ENCODE measurements around the gene DTNB.

The DTNB gene

DNA sequence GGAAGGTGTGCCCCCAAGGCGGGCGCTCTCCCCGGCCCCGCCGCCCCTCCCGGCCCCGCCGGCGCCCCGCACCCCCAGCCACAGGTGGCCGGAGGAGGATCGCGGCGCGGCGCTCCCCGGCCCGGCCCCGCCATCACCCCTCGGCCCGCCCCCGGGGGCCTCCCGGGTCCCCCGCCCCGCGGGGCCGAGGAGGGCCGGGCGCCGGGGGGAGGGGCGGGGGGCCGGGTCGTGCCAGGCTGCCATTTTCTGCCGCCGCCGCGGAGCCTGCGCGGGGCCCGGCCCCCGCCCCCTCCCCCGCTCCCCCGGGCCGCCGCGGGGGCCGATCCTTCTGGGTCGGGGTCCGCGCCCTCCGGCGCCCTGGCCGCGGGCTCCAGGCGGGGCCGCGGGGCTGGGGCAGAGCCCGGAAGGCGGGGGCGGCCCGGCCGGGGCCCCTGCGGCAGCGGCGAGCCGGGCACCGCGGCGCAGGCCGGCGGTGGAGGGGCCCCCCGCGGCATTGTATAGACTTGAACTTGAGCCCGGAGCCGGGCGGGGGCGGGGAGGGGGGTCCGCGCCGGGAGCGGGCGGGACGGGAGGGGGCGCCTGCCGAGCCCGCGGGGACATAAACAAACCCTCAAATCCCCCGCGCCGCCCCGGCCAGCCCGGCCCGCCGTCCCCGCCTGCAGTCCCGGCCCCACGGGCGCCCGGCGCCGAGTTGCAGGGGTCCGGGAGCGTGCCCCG lies 332.2 kb downstream of the DTNB start:
- H3K4me3 ChIP-seq (ENCODE audit: low read depth, low read length): peak overlapping the region; percentile 55
- TF ChIP-seq, protein P1, sequence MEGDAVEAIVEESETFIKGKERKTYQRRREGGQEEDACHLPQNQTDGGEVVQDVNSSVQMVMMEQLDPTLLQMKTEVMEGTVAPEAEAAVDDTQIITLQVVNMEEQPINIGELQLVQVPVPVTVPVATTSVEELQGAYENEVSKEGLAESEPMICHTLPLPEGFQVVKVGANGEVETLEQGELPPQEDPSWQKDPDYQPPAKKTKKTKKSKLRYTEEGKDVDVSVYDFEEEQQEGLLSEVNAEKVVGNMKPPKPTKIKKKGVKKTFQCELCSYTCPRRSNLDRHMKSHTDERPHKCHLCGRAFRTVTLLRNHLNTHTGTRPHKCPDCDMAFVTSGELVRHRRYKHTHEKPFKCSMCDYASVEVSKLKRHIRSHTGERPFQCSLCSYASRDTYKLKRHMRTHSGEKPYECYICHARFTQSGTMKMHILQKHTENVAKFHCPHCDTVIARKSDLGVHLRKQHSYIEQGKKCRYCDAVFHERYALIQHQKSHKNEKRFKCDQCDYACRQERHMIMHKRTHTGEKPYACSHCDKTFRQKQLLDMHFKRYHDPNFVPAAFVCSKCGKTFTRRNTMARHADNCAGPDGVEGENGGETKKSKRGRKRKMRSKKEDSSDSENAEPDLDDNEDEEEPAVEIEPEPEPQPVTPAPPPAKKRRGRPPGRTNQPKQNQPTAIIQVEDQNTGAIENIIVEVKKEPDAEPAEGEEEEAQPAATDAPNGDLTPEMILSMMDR (IDR thresholded peaks at IDR 0.05; ENCODE audit: borderline replicate concordance, insufficient read depth, low read depth, low read length): no peak

DNA sequence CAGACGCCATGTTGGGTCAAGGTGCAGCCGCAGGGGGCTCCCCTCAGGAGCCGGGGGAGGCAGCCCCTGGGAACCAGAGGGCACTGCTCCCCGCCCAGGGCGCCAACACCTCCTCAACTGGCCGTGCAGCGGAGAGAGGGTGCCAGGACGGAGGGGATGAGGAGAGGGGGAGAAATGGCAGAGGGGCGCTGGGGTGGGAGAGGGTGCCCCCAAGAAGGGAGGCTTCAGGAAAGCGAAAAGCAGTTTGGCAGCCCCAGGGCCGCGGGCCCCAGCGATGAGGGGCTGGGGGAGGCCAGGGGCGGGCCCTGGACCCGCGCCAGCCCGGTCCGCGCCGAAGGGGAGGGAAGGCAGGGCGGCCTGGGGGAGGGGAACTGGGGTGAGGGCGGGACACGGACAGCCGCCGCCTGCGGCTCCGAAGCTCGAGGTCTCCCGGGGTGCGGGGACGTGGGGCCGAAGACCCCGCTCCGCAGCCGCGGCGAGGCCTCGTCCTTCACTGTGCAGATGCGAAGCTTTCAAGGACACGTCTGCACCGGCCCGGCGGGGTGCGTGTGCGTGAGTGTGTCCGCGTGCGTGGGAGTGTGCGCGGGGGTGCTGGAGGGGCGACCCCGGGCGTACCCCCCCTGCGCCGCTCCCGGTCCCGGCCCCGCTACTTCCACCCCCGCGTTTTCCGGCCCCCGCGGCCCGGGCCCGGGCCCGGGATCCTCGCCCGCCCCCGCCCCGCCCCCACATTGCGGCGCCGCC lies 333.0 kb downstream of the DTNB start:
- TF ChIP-seq, protein P1 (IDR thresholded peaks at IDR 0.05; ENCODE audit: borderline replicate concordance, insufficient read depth, low read depth, low read length): no peak
- peak overlapping the region; percentile 55 for H3K4me3 ChIP-seq (ENCODE audit: low read depth, low read length)

DNA sequence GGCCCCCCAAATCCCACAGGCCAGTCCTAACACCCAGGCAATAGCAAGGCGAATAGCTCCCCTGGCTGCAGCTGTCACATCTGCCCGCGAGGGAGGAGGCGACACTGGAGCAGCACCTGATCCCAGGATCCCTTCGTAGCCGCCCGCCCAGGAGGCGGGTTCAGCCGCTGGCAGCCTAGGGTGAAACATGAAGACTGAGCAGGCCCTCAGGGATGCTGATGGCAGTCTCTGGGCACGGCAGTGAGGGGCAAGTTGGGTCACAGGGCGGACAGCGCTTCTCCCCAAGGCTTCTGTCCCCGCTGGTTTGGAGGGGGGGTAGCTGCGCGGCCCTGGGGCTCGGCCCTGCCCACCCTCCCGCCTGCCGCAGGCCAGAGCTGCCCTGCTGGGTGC lies 333.6 kb downstream of the DTNB start:
- TF ChIP-seq, protein P1 (IDR thresholded peaks at IDR 0.05; ENCODE audit: borderline replicate concordance, insufficient read depth, low read depth, low read length): no peak
- H3K4me3 ChIP-seq (ENCODE audit: low read depth, low read length): no peak overlapping the region

DNA sequence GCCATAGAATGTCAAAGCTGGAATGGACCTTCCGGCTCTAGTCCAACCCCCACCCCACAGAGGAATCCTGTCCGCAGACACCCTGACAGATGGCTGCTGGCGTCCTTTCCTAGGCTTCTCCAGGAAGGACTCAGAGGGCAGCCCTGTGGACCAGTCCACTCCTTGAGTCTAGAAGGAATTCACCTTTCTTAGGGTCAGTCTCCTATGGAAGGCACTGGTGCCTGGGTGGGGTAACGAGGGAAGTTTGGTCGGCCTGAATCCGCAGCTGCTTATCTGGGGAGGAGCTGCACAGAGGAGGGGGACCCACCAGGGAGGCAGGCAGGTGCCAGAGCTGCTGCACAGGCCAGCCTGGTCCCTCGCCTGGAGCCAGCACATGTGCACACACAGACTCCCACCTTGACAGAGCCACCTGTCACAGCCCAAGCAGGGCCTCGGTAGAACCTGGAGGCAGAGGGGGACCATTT lies 334.1 kb downstream of the DTNB start:
- TF ChIP-seq, protein P1 (IDR thresholded peaks at IDR 0.05; ENCODE audit: borderline replicate concordance, insufficient read depth, low read depth, low read length): no peak
- no peak overlapping the region for H3K4me3 ChIP-seq (ENCODE audit: low read depth, low read length)

DNA sequence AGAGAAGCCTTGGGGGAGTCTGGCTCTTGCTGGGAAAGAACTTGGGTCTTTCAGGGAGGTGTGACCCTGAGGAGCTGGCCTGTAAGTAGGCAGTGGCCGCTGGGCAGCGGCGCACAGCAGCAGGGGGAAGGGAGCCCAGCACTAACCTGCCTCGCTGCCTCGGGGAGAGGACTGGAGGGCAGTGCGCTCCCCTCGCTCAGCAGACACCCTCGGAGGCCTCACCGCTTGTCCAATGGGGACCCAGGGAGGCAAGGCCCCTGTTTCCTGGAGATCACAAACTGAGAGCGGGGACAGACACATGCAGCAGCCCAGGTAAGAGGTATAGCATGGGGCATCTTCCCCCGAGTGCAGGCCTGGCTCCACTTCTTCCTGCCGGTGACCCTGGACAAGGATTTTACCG lies 335.0 kb downstream of the DTNB start:
- H3K4me3 ChIP-seq (ENCODE audit: low read depth, low read length): no peak overlapping the region
- TF ChIP-seq, protein P1 (IDR thresholded peaks at IDR 0.05; ENCODE audit: borderline replicate concordance, insufficient read depth, low read depth, low read length): no peak

DNA sequence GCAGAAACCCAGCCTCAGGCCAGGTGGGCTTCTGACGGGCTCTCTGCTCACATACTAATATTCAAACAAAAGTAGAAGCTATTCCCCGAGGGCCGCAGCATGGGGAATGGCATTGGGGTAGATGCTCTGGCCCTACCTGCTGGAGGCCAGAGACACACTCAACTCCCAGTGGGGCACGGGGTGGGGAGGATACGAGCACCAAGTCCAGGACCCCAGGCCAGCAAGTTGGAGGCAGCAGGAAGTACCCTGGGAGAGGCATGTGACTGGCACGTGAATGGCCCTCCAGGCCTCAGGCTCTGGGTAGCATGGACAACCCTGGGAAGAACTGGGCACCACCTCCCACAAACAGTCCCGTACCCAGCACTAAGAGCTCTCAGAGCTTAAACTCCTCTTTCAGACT lies 335.5 kb downstream of the DTNB start:
- no peak overlapping the region for H3K4me3 ChIP-seq (ENCODE audit: low read depth, low read length)
- TF ChIP-seq, protein P1 (IDR thresholded peaks at IDR 0.05; ENCODE audit: borderline replicate concordance, insufficient read depth, low read depth, low read length): no peak

DNA sequence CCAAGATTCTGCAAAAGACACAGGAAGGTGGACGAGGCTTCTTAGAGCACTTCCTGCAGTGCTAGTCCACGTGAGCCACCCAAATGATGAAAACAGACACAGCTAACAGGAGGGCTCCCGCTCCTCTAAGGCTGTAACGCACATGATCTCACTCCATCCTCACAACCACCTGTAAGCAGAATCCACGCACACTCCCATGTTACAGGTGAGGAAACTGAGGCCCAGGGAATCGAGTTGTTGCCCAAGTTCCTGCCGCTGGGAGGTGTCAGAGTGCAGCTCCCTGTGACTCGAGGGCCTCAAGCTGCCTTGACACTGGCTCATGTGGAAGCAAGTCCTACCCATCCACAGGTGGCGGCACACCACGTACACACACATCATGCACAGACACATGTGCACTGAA lies 336.1 kb downstream of the DTNB start:
- H3K4me3 ChIP-seq (ENCODE audit: low read depth, low read length): no peak overlapping the region
- TF ChIP-seq, protein P1 (IDR thresholded peaks at IDR 0.05; ENCODE audit: borderline replicate concordance, insufficient read depth, low read depth, low read length): no peak

All from GM12875 (cell line).